H1 (cell line): ENCODE measurements around the gene VSIR. TPM values are rescaled to one million over a fixed set of nuclear protein-coding genes. Genes with fewer than 3 reads are reported as not detected.

Experiments used
- CHD7 ChIP-seq: fragments of 300-600 bp; sonication (generic); IDR thresholded peaks from 2 replicates; pipeline ENCODE4 v1.7.1; 2012; ENCODE audit warnings: low read length, moderate library complexity, mild to moderate bottlenecking, inconsistent platforms; ENCODE audit not compliant: insufficient replicate concordance
- JUN ChIP-seq: IDR thresholded peaks from 2 replicates; pipeline ENCODE4 v1.6.1; 2011; ENCODE audit warnings: low read depth, mild to moderate bottlenecking, improper control_type of control experiment, low read length
- JUND ChIP-seq: IDR thresholded peaks from 2 replicates; pipeline ENCODE4 v1.6.1; 2011; ENCODE audit warnings: mild to moderate bottlenecking, improper control_type of control experiment, low read length
- POLR2A ChIP-seq, 2 experiments: IDR thresholded peaks; 1 replicate in 1 of 2; 2 replicates in 1 of 2; pipeline ENCODE4 v1.6.1; 2011; ENCODE audit warnings: low read depth in 2 of 2, low read length in 2 of 2, mild to moderate bottlenecking in 2 of 2; ENCODE audit errors: control extremely low read depth in 1 of 2
- SUZ12 ChIP-seq: fragments of 200-600 bp; sonication (generic); IDR thresholded peaks from 2 replicates; pipeline ENCODE4 v1.6.1; 2012; ENCODE audit warnings: mild to moderate bottlenecking, inconsistent platforms, low read length, moderate library complexity, mixed read lengths
- polyA plus RNA-seq, 7 experiments: library from polyadenylated mRNA; depleted of rRNA in 3 of 7; stranded (reverse) in 5 of 7; unstranded in 2 of 7; fragments of >200 nt in 5 of 7; fragments of 200-250 nt in 2 of 7; gene quantifications; 1 replicate in 5 of 7; 2 replicates in 1 of 7; 4 replicates in 1 of 7; pipeline versions ENCODE4 v1.2.1 to v1.2.3, GENCODE V29; 2011 to 2013; ENCODE audit warnings: missing spikeins in 2 of 7, mixed read lengths in 2 of 7
- total RNA-seq: library from RNA; stranded (reverse); fragmentation: NEBNext Ultra II Directional; extraction: Animal tissue kit (Norgen Biotek cat#: 25700); gene quantifications from 2 replicates; pipeline ENCODE4 v1.2.1, GENCODE V29; 2021

VSIR gene
- total and polyA plus RNA-seq, 2 of the 8 experiments (the other 6 are each of a cell fraction or from before 2014, with no cell fraction given): 0.33 TPM; not detected in 1

- no peak for TF ChIP-seq CHD7
- no peak for TF ChIP-seq JUND
- TF ChIP-seq SUZ12: no peak
- TF ChIP-seq POLR2A (IDR thresholded peaks at IDR 0.05; ENCODE audit: control extremely low read depth in 1 of 2, low read depth in 2 of 2, low read length in 2 of 2): no peak
- TF ChIP-seq JUN: no peak
These were observed 48.1 kb downstream of the VSIR start (continued) for GRCh38 chr10:71725249-71725648.
